Activated naive CD8-positive, alpha-beta T cell (primary cell): ENCODE data around the gene LRMDA.

Source experiments
- H3K27ac Mint-ChIP-seq: one replicate; pipeline ENCODE4 v1.8.0; 2021; ENCODE audit warnings: mixed read lengths
- H3K27me3 Mint-ChIP-seq: one replicate; pipeline ENCODE4 v1.8.0; 2021; ENCODE audit warnings: mixed read lengths
- H3K36me3 Mint-ChIP-seq: one replicate; pipeline ENCODE4 v1.8.0; 2021; ENCODE audit warnings: mixed read lengths
- H3K4me1 Mint-ChIP-seq: one replicate; pipeline ENCODE4 v1.8.0; 2021; ENCODE audit warnings: low read depth, mixed read lengths
- H3K4me3 Mint-ChIP-seq: one replicate; pipeline ENCODE4 v1.8.0; 2021; ENCODE audit warnings: mild to moderate bottlenecking, mixed read lengths
- H3K9me3 Mint-ChIP-seq: one replicate; pipeline ENCODE4 v1.8.0; 2021; ENCODE audit warnings: low read depth, mixed read lengths

Gene LRMDA

GRCh38 chr10:76176166-76176550, 744.7 kb downstream of the LRMDA start:
- H3K27me3 Mint-ChIP-seq = no peaks in the 10 kb centered on the region
- no peak overlapping the region for H3K27ac Mint-ChIP-seq
- no peak overlapping the region for H3K4me3 Mint-ChIP-seq
- H3K36me3 Mint-ChIP-seq = no peaks in the 10 kb centered on the region
- H3K9me3 Mint-ChIP-seq = no peaks in the 10 kb centered on the region
- peaks cover 4% of the 10 kb centered on the region for H3K4me1 Mint-ChIP-seq

GRCh38 chr10:76177936-76178335, 746.5 kb downstream of the LRMDA start:
- H3K4me3 Mint-ChIP-seq = no peak overlapping the region
- no peaks in the 10 kb centered on the region for H3K9me3 Mint-ChIP-seq
- no peaks in the 10 kb centered on the region for H3K27me3 Mint-ChIP-seq
- no peak overlapping the region for H3K27ac Mint-ChIP-seq
- H3K36me3 Mint-ChIP-seq = no peaks in the 10 kb centered on the region
- H3K4me1 Mint-ChIP-seq = peaks cover 4% of the 10 kb centered on the region

- no peaks in the 10 kb centered on the region for H3K9me3 Mint-ChIP-seq
- H3K27me3 Mint-ChIP-seq = no peaks in the 10 kb centered on the region
- no peak overlapping the region for H3K4me3 Mint-ChIP-seq
- peaks cover 4% of the 10 kb centered on the region for H3K4me1 Mint-ChIP-seq
- H3K27ac Mint-ChIP-seq = no peak overlapping the region
- no peaks in the 10 kb centered on the region for H3K36me3 Mint-ChIP-seq
Observed at GRCh38 chr10:76178532-76179292, 747.3 kb downstream of the LRMDA start.

- H3K36me3 Mint-ChIP-seq = no peaks in the 10 kb centered on the region
- H3K9me3 Mint-ChIP-seq = no peaks in the 10 kb centered on the region
- H3K4me1 Mint-ChIP-seq = peaks cover 4% of the 10 kb centered on the region
- no peak overlapping the region for H3K4me3 Mint-ChIP-seq
- H3K27ac Mint-ChIP-seq = no peak overlapping the region
- H3K27me3 Mint-ChIP-seq = no peaks in the 10 kb centered on the region
Observed at GRCh38 chr10:76179806-76180205, 748.4 kb downstream of the LRMDA start.

GRCh38 chr10:76184647-76185046, 753.2 kb downstream of the LRMDA start:
- no peaks in the 10 kb centered on the region for H3K4me1 Mint-ChIP-seq
- no peaks in the 10 kb centered on the region for H3K36me3 Mint-ChIP-seq
- no peak overlapping the region for H3K4me3 Mint-ChIP-seq
- no peak overlapping the region for H3K27ac Mint-ChIP-seq
- no peaks in the 10 kb centered on the region for H3K9me3 Mint-ChIP-seq
- H3K27me3 Mint-ChIP-seq = no peaks in the 10 kb centered on the region

- H3K36me3 Mint-ChIP-seq = no peaks in the 10 kb centered on the region
- no peaks in the 10 kb centered on the region for H3K4me1 Mint-ChIP-seq
- H3K27me3 Mint-ChIP-seq = no peaks in the 10 kb centered on the region
- H3K9me3 Mint-ChIP-seq = no peaks in the 10 kb centered on the region
- no peak overlapping the region for H3K4me3 Mint-ChIP-seq
- no peak overlapping the region for H3K27ac Mint-ChIP-seq
Observed at GRCh38 chr10:76185471-76186301, 754.3 kb downstream of the LRMDA start.

- no peak overlapping the region for H3K4me3 Mint-ChIP-seq
- no peak overlapping the region for H3K27ac Mint-ChIP-seq
- no peaks in the 10 kb centered on the region for H3K4me1 Mint-ChIP-seq
- no peaks in the 10 kb centered on the region for H3K27me3 Mint-ChIP-seq
- no peaks in the 10 kb centered on the region for H3K9me3 Mint-ChIP-seq
- H3K36me3 Mint-ChIP-seq = no peaks in the 10 kb centered on the region
Observed at GRCh38 chr10:76188216-76188615, 756.8 kb downstream of the LRMDA start.

GRCh38 chr10:76190634-76191270, 759.3 kb downstream of the LRMDA start:
- Mint-ChIP-seq H3K9me3 (no peaks in the 10 kb centered on the region), H3K36me3 (no peaks in the 10 kb centered on the region), H3K27me3 (no peaks in the 10 kb centered on the region), H3K4me3 (no peak overlapping the region), H3K27ac (no peak overlapping the region), H3K4me1 (no peaks in the 10 kb centered on the region)

- no peaks in the 10 kb centered on the region for H3K27me3 Mint-ChIP-seq
Observed at GRCh38 chr10:76191336-76191735, 759.9 kb downstream of the LRMDA start.

GRCh38 chr10:76192151-76192550, 760.7 kb downstream of the LRMDA start:
- Mint-ChIP-seq H3K36me3 (no peaks in the 10 kb centered on the region), H3K4me1 (no peaks in the 10 kb centered on the region), H3K4me3 (no peak overlapping the region), H3K27me3 (no peaks in the 10 kb centered on the region), H3K9me3 (no peaks in the 10 kb centered on the region), H3K27ac (no peak overlapping the region)

More at GRCh38 chr10:76191336-76191735, 759.9 kb downstream of the LRMDA start:
- no peak overlapping the region for H3K4me3 Mint-ChIP-seq
- no peaks in the 10 kb centered on the region for H3K4me1 Mint-ChIP-seq
- no peak overlapping the region for H3K27ac Mint-ChIP-seq
- no peaks in the 10 kb centered on the region for H3K36me3 Mint-ChIP-seq
- no peaks in the 10 kb centered on the region for H3K9me3 Mint-ChIP-seq

GRCh38 chr10:76192694-76193320, 761.4 kb downstream of the LRMDA start:
- no peak overlapping the region for H3K4me3 Mint-ChIP-seq
- H3K27me3 Mint-ChIP-seq = no peaks in the 10 kb centered on the region
- H3K9me3 Mint-ChIP-seq = no peaks in the 10 kb centered on the region
- H3K27ac Mint-ChIP-seq = no peak overlapping the region
- no peaks in the 10 kb centered on the region for H3K4me1 Mint-ChIP-seq
- H3K36me3 Mint-ChIP-seq = no peaks in the 10 kb centered on the region

- Mint-ChIP-seq H3K4me3 (no peak overlapping the region), H3K27me3 (no peaks in the 10 kb centered on the region), H3K4me1 (no peaks in the 10 kb centered on the region), H3K9me3 (no peaks in the 10 kb centered on the region), H3K36me3 (no peaks in the 10 kb centered on the region), H3K27ac (no peak overlapping the region)
Observed at GRCh38 chr10:76195654-76196390, 764.4 kb downstream of the LRMDA start.

- H3K27ac Mint-ChIP-seq = no peak overlapping the region
- H3K4me3 Mint-ChIP-seq = no peak overlapping the region
- no peaks in the 10 kb centered on the region for H3K36me3 Mint-ChIP-seq
- H3K9me3 Mint-ChIP-seq = no peaks in the 10 kb centered on the region
- no peaks in the 10 kb centered on the region for H3K4me1 Mint-ChIP-seq
- no peaks in the 10 kb centered on the region for H3K27me3 Mint-ChIP-seq
Observed at GRCh38 chr10:76197293-76197692, 765.9 kb downstream of the LRMDA start.

GRCh38 chr10:76198287-76199035, 767.0 kb downstream of the LRMDA start:
- no peaks in the 10 kb centered on the region for H3K27me3 Mint-ChIP-seq
- no peaks in the 10 kb centered on the region for H3K4me1 Mint-ChIP-seq
- no peaks in the 10 kb centered on the region for H3K36me3 Mint-ChIP-seq
- H3K27ac Mint-ChIP-seq = no peak overlapping the region
- H3K9me3 Mint-ChIP-seq = no peaks in the 10 kb centered on the region
- no peak overlapping the region for H3K4me3 Mint-ChIP-seq
